Activated gamma-delta T cell (primary cell): Measurements from ENCODE around the gene GPR61.

Experiments
- DNase-seq: peaks from one replicate; lab custom pipeline; 2025; lab: John Stamatoyannopoulos, UW

GPR61 gene

DNA sequence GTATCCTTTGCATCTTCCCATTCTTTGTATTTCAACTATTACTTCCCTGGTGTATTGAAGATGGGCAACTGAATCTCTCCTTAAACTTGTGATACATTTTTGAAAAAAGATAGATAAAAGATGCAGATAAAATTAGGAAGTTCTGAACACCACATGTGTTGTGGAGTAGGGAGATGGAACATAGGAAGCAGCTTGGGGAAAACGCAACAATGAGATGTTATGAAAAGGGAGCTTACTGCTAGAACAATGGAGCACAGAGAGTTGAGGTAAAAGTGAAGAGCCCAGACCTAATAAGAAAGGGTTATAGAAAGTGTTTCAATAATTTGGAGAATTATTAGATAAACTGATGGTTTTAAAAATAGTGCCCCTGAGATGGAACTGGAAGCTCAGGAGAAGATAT, 29.7 kb downstream of the GPR61 start:
- DNase-seq = no peak

DNA sequence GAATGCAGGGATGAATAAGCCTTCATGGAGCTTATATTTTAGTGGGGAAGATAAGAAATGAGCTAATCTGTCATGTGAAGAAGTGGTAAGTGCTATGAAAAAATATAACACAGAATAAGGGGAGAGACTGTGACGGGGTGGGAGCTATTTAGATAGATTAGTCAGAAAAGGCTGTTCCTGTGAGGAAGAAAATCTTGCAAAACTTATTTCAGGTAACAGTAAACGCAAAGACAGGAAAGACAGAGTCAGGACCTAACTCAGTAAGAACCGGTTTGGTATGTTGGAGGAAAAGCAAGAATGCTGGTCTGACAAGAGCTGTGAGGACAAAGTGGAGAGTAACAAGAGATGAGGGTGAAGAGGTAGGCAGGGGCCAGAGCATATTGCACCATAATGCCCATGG, 30.7 kb downstream of the GPR61 start:
- DNase-seq = no peak

DNA sequence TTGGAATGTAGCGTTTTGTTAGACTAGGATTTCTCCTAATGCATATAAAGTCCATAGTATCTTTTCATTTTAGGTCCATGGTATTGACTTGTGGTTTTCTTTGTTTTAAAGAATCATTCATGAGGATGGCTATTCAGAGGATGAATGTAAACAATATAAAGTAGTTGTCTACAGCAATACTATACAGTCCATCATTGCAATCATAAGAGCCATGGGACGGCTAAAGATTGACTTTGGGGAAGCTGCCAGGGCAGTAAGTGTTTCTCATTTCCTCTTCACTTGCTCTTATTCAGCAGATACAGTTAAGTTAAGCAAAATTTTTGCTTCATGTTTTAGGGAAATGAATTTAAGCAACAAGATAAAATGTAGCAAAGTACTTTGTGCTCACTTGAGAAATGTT, 34.1 kb downstream of the GPR61 start:
- DNase-seq = no peak

DNA sequence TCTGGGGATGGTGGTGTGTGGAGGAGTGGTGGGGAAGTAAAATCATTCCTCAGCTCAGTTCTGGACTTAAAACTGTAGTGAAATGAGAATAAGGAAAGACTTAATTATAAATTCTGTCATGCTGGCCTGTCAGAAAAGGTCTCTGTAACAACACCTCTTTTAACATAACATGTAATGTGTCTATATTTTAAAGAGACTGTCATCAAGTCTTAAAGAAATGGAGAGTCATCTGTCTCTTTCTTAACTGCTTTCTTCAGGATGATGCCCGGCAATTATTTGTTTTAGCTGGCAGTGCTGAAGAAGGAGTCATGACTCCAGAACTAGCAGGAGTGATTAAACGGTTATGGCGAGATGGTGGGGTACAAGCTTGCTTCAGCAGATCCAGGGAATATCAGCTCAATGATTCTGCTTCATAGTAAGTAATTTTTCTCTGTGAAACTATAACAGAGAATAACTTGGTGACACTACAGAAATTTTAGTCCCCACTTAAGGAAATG, 39.3 kb downstream of the GPR61 start:
- no peak for DNase-seq

DNA sequence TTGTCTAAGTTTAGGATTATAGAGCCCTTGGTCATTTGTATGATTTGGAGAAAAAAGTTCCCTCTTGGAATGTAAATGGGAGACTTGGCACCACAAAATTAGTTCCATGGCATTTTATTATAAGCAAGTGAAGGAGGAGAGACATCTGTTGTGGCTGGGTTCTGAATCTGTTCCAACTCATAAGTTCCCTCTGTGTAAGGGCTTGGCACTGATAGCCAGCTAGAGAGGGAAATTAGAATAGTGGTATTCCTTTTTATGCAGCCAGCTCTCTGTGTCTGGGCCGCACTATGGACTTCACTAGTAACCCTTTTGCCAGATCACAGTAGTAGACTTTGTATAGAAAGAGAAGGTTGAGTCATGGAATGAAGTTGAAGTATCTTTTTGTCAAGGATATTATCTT, 39.8 kb downstream of the GPR61 start:
- no peak for DNase-seq

DNA sequence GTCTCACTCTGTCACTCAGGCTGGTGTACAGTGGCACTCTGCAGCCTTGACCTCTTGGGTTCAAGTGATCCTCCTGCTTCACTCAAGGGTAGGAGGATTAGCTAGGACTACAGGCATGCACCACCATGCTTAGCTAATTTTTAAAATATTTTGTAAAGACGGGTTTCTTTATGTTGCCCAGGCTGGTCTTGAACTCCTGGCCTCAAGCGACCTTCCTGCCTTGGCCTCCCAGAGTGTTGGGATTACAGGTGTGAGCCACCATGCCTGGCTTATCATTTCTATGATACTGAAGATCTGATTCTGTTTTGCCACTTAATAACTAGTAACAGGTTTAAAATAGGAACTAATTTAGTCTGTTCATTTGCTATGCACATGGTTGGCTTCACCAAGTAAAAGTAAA, 42.3 kb downstream of the GPR61 start:
- no peak for DNase-seq

DNA sequence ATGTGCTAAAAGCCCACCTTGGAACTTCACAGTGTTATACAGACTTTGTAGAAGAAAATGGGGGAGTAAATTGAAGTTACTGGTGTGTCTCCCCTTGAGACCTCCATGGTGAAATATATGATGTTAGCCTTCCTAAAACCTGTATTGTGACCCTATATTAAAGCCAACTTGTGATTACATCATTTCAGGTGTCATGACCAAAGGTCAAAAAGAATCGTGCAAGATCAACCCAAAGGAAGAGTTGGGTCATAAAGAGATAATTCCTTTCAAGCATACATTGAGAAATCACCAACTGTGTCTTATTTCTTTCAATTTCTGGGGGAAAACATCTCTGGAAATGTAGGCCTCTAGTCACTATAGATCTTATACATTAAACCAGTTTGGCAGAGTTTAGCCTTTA, 45.1 kb downstream of the GPR61 start:
- no peak for DNase-seq

DNA sequence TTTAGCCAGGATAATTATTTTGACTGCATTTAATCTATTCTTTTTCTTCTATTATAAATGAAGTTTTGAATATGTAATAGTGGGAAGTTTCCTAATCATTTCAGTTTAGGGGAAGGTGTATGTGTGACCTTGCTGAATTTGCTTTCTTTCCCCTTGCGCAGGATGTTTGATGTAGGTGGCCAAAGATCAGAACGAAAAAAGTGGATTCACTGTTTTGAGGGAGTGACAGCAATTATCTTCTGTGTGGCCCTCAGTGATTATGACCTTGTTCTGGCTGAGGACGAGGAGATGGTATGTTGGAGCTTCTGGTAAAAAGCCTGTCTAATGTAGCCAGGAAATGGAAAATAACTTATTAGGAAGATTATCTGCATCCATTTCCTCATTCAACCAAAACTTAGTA, 46.4 kb downstream of the GPR61 start:
- DNase-seq = no peak

DNA sequence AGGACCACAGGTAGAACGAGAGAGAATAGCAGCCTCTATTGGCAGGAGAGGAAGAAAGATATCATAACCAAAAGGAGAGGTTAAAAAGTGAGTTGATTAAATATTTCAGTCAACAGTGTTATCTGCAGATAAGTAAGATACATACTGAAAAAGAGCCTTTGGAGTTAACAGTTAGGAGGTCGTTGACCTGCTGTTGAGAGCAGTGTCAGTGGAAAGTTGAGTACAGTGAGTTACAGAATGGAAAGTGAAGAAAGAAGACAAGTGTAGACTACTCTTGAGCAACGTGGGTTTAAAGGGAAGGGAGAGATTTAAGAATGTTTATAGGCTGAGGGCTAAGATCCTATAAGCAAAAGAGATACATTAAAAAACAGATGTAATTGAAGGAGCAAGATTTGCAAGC, 49.5 kb downstream of the GPR61 start:
- no peak for DNase-seq

DNA sequence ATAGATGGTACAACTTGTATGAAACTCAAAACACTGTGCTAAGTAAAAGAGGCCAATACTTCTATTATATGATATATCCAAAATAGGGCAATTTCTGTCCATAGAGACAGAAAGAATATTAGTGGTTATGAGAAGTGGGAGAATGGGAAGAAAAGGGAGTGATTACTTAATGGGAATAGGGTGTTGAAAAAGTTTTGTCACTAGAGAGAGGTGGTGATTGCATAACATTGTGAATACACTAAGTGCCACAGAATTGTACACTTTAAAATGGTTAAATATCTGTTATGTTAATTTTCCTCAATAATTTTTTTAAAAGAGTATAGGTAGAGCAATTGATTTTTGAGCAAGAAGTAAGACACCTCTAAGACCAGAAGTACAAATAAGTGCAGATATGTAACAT, 50.0 kb downstream of the GPR61 start:
- DNase-seq = no peak

DNA sequence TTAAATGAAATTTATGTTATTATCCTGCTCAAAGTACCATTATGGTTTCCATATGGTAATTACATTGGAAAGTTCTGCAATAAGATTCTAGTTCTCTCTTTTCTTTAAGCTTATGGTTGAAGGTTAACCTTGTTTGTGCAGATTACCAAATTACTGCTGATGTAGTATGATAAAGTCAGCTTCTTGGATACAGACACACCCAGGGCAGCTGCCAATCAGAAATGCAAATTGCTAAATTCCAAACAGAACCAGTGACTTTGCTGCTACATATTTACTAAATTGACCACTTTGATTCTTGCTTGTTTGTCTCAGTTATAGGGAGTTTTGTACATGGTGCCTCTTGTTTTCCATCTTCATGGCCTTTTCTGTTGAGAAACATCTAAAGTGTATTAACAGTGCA, 53.2 kb downstream of the GPR61 start:
- DNase-seq = no peak

DNA sequence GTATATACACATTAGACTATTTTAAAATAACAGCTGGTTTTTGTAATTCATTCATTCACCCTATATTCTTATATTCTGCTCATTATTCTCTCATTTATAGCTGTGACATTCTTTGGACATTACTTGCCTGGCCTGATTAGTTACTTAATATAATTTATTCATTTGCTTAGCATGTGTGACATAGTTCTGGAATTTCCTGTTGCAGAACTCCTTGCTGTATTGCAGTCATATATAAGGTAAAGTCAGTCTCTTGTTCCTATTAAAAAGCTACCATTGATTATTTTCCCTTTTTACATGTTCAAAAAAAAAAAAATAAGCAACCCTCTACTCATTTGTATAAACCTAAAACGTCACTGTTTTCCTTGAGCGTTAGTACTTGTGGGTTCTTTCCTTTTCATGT, 55.9 kb downstream of the GPR61 start:
- no peak for DNase-seq
